Fibroblast of skin of right biceps (primary cell): ENCODE measurements around the gene MATN1.

ENCODE experiments used
- DNase-seq: peaks from one replicate; pipeline ENCODE4 v3.0.0-alpha.2; 2013

Gene MATN1

DNA sequence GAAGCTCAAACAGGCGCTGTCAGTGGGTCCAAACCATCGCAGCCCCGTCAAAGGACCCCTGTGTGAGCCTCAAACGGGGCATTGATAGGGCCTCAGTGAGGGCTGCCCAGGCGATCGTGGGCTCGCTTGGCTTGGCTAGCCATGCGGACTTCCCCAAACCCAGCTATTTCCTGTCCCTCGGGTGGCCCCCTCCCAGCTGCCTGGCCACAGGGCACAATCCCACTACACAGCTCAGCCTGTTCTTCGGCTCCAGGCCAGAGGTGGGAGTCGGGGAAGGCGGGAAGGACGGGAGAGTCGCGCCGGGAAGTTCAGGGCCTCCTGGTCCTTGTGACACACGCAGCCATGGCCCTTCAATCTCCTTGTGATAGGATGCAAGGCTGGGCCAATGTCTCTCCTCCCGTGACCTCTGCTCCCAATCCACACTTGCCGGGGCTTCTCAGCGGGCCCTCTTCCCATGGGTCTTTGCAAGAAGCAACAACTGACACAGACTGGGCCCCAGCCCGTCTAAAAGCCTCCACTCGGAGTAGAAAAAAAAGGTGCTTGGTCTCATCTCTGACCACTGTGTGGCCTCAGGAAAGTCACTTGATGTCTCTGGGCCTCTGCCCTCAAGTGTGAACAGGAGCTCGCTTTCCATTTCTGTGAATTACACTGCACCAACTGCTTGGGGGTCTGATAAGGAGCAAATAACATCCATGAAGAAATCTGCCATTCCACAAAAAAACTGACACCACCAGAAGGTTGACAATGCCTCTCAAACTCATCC is 7.1 kb upstream of the MATN1 start:
- DNase-seq: no peak

DNA sequence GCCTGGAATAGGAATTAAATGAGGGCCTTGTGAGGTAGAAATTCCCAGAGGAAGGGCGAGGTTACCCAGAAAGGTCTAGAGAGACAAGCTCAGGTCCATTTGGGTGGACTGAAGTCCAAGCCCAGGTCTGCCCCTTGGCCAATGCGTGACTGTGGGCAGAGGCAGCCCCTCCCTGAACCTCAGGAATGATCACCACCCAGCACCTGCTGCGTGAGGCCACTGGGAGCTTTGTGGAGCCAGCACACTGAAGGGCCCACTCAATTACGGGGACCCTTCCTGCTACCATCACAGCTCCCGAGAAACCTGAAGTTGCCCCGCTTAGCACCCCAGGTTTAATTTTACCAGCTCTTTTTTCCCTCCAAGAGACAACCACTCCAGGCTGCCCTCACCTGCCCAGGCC is 6.5 kb upstream of the MATN1 start:
- no peak for DNase-seq

DNA sequence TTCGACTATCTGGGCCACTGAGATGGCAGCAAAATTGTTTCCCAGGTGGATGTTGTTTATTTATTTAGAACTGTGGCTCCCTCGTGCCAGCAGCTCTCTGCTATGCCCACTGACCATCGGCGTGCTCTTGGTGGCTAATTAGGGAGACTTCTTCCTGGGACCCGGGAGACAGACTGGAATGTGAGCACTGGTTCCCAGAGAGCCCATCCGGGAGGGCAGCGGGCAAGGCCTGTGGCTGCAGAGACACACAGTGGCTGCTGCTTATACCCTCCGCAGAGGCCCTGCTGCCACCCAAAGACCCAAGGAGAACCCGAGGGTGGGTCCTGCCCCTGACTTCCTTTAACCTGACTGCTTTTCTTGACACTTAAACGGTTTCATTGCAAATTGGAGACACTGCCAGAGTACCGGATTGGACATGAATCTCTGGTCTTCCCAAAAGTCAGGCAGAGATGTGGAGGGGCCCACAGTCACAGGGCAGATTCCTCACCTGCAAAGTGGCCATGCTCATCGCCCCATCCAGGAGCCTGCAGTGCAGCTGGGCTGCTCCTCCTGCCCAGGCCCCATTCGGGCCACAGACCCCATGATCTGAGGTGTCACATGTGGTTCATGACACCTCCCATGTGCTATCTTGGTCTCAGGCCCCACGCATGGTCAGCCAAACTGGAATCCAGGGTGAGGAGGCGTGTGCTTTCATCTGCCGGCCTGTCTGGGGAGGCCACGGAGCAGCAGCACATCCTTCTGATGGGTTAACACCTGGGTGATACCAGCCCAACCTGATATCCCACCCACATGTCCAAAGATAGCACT is 5.7 kb upstream of the MATN1 start:
- DNase-seq: no peak

DNA sequence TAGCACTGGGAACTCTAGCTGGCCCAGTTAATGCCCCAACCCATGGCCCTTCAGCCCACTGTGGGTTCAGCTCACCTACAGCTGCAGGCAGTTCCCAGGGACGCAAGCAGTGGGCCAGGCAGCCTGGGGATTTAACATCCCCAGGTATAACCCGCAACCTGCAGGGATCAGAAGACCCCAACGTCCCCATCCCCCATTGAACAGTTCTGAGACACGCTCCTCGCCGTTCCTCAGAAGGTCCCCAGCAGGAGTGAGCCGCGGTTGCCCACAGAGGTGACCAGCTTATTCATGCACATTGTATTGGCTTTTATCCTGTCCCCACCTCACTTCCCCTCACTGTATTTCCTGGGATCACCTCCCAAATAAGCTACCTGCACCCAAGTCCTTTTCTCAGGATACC is 5.0 kb upstream of the MATN1 start:
- DNase-seq: no peak

DNA sequence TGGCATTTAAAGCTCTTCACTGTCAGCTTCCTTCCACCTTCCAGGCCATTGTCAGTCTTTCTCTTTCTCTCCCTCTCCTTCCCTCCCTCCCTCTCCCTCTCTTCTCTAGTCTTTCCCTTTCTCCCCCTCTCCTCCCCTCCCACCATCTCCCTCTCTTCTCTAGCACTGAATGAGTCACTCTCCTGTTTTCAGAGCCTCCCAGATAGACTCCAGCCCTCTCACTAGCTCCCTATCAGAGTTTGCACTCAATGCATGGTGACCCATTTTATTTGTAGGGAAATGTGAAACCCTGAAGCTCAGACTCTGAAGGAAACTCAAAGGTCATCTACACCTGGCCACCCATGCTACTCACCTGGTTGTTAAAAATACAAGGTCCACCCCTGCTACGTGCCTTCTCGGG is 4.4 kb upstream of the MATN1 start:
- DNase-seq: peak; percentile 71

DNA sequence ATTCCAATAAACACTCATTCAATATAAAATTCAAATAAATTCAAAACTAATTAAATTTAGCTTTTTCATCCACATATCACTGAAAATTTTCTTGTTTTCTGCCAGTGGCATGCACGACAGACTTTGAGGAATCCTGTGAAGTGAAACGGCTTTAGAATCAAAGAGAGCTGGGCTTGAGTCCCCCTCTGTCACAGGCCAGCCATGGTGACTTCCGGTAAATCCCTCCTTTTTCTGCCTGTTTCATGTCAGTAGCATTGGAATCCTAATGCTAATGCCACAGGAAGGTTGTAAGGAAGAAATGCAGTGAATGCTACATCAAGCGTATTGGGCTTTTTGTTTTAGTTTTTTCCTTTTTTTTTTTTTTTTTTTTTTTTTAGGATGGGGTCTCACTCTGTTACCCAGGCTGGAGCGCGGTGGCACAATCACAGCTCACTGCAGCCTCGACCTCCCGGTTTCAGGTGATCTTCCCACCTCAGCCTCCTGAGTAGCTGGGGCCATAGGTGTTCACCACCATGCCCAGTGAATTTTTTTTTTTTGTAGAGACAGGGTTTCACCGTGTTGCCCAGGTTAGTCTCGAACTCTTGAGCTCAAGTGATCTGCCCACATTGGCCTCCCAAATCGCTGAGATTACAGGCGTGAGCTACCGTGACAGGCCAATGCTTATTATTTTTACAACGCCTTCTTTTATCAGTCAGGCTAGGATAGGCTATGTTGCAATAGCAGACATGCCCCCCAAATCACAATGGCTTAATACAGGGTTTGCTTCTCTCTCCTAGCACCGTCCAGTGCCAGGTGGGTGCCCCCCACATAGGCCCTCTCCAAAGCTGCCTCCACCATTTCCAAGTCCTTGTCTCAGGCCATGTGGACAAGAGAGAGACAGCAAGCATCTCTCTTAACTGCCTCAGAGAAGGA is 3.6 kb upstream of the MATN1 start:
- no peak for DNase-seq

DNA sequence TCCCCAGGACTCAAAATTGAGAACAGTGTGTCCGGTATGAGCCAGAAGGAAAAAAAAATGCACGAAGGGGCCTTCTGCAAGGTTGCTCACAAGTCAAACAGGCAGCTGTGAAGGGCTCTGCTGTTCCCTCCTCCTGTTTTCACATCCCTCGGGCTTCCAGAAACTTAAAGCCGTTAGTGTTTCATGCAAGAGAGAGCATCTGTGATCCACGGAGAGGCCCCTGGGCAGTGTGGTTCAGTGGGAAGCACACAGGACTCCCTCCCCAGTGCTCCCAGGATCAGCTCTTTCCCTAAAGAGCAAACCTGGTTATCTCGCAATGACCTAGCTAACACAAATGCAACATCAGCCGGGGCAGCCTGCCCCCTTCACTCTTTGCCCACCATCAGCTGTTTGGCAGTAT is 2.9 kb upstream of the MATN1 start:
- no peak for DNase-seq

DNA sequence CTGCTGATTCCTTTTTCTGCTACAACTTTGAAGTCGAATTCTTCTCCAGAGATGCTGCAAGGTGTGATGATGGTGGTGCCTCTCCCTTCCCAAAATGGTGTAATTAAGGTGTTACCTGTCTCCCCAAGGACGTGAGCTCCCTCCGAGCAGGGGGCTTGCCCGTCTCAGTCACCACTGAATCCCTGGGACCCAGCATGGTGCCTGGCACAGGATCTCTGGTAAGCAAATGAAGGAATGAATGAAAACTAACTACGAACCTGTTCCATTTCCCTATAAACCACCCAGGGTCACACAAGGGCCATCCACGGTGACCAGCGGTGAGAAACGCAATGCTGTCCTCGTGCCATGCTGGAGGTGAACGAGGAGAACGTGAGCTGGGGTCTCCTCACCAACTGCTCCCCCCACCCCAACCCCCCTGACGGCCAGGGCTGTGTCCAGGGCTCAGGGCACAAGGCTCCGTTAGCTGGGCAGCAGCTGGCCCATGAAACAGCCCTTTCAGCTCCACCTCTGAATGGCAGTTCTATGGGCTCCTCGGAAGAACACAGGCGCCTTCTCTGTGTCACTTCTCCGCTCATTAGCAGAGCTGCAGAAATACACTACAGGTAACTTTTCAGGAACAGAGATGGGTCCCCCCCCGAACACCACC is 2.2 kb upstream of the MATN1 start:
- DNase-seq: no peak

DNA sequence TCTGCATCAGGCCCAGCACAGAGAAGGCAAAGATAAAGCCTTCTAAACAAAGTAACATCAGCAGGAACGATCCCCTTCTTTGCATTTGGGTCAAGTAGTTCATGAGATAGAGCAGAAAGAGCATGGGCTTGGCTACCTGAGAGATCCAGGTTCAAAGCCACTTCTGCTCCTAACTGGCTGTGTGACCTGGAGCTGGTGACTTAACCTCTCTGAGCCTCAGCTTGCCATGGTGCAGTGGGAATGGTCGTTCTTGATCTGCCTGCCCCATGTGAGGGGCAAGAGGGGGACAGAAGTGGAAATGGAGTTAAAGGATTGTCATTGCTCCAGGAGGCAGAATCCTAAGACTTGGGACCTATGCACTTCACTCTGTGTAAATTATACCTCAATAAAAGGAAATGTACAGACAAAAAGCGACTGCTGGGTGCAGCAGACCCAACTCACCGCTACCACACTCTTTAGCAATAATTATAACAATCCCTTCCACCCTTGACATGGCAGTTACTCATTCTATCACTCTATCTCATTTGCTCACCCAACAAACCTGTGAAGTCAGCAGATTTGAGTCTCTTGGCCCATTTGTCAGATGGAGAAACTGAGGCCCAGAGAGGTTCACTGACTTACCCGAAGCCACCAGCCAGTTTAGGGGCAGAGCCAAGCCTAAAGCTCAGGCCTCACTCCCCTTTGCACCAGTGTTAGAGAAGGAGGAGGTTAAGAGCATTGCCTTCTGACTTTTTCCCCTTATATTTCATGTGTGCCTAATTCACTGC is 1.5 kb upstream of the MATN1 start:
- no peak for DNase-seq

DNA sequence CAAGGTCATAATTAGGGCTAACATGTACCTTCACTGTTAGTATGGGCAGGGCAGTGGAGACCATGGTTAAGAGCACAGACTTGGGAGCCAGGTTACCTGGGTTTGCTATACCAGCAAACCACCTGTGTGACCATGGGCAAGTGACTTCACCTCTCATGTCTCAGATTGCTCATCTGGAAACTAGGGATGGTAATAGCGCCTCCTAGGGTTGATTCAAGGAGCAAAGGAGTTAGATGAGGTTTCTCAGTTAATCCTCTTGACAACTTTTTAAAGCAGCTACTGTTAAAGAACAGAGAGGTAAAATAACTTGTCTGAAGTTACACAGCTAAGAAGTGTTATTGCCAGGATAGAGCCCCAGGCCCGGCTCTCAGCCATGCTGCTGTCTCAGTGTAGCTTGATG is 790 bp upstream of the MATN1 start:
- no peak for DNase-seq

DNA sequence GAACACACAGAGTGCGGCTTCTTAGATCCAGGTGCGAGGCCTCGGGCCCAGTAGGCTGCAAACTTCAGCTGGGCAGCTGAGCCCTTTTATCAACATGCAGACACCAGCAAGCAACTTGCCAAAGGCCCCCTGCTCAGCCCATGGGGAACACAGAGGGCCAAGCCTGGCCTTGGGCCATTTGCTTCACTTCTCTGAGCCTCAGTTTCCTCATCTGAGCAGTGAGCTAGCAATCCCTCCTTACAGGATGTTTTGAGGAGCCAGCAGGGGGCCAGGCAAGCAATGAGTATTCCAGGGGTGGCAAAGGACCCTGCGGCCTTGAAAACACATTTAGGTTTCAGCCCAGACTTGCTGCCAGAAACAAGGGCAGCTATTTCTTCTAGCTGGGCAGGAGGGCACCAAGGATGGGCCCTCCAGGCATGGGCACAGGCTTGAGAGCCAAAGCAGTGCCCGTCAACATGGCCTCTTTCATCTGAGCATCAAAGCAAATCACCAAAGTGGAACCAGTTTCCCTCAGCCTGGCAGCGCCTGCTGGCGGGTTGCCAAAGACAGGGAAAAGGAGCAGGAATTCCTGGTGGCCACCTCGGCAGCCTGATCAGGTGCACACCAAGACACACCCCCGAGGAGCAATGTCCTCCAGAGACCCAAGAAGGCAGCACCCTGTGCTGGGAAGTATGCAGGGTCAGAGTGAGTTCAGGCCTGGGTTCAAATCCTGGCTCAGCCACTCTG is 1.4 kb downstream of the MATN1 start:
- DNase-seq: no peak

DNA sequence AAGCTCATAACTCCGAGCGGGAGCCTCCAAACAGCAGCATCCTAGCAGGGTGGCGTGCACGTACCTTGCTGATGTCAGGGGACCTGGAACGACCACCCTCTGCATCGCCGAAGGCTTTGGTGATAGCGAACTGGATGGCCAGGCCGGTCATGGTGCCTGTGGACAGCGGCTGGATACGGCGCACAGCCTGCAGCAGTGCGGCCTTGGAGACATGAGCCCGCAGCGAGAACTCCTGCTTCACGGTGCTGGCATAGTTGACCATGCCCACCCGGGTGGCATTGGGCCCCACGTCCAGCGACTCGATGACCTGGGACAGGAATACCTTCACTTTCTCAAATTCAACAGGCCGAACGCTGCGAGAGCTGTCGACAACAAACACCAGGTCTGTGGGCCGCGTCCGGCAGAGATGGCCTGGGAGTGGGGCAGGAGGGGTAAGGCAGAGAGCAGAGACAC is 2.0 kb downstream of the MATN1 start:
- no peak for DNase-seq

DNA sequence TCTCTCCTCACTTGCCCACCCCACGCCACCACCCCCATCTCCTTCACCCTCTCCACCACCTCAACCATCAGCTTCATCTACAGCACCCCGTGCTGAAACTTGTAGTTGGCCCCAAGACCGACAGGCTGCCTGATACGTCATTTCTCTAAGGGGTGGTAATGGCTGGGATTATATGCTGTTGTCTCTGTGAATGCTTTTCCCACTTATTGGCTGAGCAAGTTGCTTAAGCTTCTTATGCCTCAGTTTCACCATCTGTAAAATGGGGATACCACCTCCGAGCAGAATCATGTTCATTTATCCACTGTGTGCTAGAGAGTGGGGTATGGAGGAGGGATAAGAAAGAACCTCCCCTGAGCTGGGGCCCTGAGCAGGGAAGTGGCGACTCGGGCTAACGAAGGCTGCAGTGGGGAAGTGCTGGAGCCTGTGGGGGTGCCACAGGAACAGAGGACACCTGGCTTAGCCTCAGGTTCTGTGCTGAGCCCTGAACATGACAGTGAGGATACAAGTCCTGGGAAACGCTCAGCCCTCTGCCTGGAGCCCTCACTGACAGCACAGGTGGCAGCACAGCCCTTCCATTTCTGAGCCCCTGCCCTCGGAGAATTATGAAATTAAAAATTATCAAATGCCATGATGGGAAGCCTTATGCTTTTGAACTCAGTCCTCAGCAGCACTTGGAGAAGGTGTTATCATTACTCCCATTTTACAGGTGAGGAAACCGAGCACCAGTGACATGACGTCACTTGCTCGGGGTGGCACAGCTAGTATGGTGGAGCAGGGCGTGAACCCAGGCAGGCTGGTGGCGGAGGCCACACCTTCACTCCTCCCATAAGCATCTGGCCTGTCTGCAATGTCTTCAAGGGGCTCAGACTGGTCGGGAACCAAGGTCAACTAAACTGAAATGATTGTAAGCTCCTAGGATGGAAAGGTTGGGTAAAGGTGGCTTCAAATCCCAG is 2.8 kb downstream of the MATN1 start:
- DNase-seq: no peak

DNA sequence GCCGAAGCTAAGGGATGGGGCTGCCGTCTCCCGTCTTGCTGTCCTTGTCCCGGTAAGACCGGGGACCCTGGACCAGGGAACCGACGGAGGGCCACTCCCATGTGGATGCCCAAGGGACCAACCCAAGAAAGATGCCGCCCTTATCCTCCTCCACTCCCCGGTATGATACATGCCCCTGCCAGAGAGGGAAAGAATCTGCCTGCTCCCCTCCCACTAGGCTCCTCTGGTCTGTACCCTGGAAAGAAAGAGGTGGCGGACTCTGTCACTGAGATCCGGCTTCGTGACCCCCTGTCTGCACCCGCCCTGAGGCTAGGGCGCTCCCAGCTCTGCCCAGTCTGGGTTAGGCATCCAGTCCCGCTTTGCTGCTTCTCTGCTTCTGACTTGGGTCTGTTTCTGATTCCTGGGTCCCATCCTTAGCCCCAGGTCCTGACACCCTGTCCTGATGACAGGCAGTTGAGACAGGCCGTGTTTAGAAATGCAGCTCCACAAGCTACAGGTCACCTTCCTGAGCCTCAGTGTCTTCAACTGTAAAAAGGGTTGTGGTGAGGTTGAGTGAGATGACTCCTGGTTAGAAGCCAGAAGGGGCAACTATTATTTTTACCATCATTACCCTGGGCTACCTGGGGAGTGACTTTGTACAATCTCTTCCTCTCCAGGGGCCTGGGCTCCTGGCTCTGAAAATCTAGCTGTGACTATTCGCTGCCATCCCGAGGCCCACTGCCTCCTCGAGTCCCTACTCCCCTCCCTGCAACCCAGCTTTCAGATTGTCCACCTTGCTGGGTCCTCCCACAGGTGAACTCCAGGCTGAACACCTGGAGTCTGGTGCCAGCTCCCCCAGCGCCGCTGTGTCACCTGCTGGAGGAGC is 3.7 kb downstream of the MATN1 start:
- no peak for DNase-seq

DNA sequence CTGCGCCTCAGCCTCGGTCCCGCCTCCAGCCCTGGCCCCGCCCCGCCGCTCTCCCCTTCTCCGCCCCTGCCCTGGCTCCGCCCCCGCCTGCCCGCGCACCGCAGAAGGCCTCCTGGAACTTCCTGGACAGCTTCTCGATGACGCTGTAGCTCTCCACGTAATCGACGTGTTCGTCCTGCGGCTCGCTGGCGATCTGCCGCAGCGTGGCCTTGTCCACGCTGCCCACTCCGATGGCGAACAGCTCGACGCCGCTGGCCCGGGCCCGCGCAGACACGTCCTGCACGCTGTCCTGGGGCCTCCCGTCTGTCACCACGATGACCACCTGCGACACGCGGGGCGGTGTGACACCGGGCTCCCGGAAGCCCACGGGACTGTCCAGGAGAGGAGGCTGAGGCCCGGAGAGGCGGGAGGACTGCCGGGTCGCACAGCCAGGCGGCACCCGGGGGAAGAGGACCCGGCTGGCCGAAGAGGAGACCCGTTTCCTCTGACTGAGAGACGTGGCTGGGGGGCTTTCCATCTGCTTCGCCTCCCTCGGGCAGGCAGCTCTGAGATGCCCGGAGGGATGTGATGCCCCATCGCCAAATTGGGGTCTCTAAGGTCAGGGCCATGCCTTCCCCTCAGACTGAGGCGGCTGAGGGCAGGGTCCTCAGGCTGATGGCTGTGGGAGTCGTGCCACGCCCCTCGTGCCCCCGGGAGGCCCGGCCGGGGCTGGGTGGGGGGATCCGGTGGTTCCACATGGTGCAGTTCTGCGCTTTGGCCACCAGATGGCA is 4.6 kb downstream of the MATN1 start:
- peak; percentile 97 for DNase-seq

DNA sequence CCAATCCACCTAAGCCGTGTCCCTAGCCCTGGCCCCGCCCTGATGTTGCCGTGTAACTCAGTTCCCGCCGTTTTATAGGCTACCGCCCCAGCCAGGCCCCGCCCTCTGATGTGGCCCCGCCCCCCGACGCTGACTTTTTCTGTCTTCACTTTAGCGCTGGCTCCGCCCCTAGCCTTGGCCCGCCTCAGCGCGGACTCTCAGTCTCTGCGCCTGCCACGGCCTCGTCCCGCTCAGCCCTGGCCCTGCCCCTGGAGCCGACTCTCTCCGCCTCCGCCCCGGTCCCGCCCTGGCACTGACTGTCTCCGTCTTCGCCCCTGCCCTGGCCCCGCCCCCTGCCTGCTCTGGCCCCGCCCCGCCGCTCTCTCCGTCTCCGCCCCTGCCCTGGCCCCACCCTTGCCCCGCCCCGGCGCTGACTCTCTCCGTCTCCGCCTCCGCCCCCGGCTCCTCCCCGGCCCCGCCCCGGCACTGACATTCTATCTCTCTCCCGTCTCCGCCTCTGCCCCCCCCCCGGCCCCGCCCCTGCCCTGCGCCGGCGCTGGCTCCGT is 5.2 kb downstream of the MATN1 start:
- peak; percentile 98 for DNase-seq

DNA sequence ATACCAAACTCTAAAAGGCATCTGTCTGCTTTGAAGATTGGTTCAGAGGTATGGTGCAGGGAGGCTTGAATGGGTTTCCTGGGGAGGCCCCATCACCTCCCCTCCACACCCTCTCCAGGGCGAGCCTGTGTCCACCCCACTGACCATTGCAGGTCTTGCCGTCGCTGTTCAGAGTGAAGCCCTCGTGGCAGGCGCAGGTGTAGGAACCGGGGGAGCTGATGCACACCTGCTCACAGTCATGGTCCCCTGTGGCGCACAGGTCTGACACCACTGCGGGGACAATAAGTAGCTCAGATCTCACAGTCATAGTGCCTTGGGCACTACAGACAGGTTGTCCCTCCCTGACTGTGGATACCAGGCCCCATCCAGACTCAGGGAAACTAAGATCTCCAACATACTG is 6.7 kb downstream of the MATN1 start:
- DNase-seq: no peak

DNA sequence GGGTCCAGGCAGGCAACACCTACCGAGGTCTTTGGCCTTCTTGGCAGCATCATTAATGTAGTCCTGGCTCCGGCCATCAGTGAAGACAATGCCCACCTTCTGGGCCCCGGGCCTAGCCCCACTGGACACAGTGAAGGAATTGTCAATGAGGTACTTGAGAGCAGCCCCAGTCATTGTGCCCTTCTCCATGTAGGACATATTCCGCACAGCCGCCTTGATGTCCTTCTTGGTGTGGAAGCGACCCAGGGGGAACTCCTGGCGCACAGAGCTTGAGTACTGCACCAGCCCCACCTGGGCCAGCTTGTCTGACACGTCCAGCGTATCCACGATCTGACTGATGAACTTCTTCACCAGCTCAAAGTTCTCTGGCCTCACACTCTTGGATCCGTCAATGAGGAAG is 7.5 kb downstream of the MATN1 start:
- no peak for DNase-seq
